Fibroblast of lung (primary cell): Measurements from ENCODE around the gene CRABP2.

Experiments used
- CTCF ChIP-seq, 2 donors: IDR thresholded peaks in 1 of 2; conservative IDR thresholded peaks in 1 of 2; 1 replicate in 1 of 2; 2 replicates in 1 of 2; pipeline ENCODE4 v1.5.1; 2011 to 2012; ENCODE audit warnings: low read length in 2 of 2, control low read depth in 1 of 2, inconsistent platforms in 1 of 2, low read depth in 1 of 2, mild to moderate bottlenecking in 1 of 2
- EZH2 ChIP-seq: IDR thresholded peaks from 2 replicates; pipeline ENCODE4 v1.5.1; 2012; ENCODE audit warnings: low read length, control low read depth, mild to moderate bottlenecking; ENCODE audit errors: missing control alignments

- TF ChIP-seq CTCF (conservative IDR thresholded peaks at IDR 0.05 in 1 of 2, IDR thresholded peaks at IDR 0.05 in 1 of 2; ENCODE audit: low read depth in 1 of 2, low read length in 2 of 2): no peak
- no peak for TF ChIP-seq EZH2
Observed at GRCh38 chr1:156681196-156681960, 24.0 kb downstream of the CRABP2 start.
